Peyer's patch (tissue), 4 donors: ENCODE measurements around the gene FARS2. TPM values are rescaled to one million over a fixed set of nuclear protein-coding genes. Genes with fewer than 3 reads are reported as not detected.

Experiments
- DNase-seq, 3 donors: peaks; one replicate each; pipeline ENCODE4 v3.0.0-alpha.2; 2017 to 2019
- H3K27ac ChIP-seq, 4 donors: fragments of 200-600 bp; sonication (generic); one replicate each; pipeline ENCODE4 v1.5.1; 2016 to 2019
- H3K27me3 ChIP-seq, 2 donors: fragments of 200-600 bp; sonication (generic); one replicate each; pipeline ENCODE4 v1.5.1; 2019
- H3K36me3 ChIP-seq, 3 donors: fragments of 200-600 bp; sonication (generic); one replicate each; pipeline ENCODE4 v1.5.1; 2016 to 2019
- H3K4me1 ChIP-seq, 4 donors: fragments of 200-600 bp; sonication (generic); one replicate each; pipeline ENCODE4 v1.5.1; 2016 to 2019
- H3K4me3 ChIP-seq, 4 donors: fragments of 200-600 bp; sonication (generic); 1 replicate in 3 of 4; 2 replicates in 1 of 4; pipeline ENCODE4 v1.5.1; 2016 to 2019; ENCODE audit warnings: mild to moderate bottlenecking in 1 of 4
- H3K9me3 ChIP-seq, 4 donors: fragments of 200-600 bp; sonication (generic); one replicate each; pipeline ENCODE4 v1.5.1; 2016 to 2019; ENCODE audit warnings: mild to moderate bottlenecking in 1 of 4
- POLR2A ChIP-seq, 2 donors: fragments of 450-650 bp; IDR thresholded peaks; one replicate each; pipeline ENCODE4 v1.5.1; 2017; ENCODE audit warnings: antibody characterized with exemption in 2 of 2, mild to moderate bottlenecking in 2 of 2, moderate library complexity in 2 of 2
- total RNA-seq, 4 donors: library from RNA; depleted of rRNA; stranded (reverse); fragments of >200 nt; gene quantifications; one replicate each; pipeline ENCODE4 v1.1.0, GENCODE V29; 2016
- TF ChIP-seq, protein P1 (sequence below), 6 experiments: fragments of 450-650 bp in 4 of 6; fragments of 200-600 bp in 2 of 6; sonication (generic) in 1 of 6; IDR thresholded peaks; one replicate each; pipeline ENCODE4 v1.5.1; 2017 to 2019; ENCODE audit warnings: antibody characterized with exemption in 6 of 6, mild to moderate bottlenecking in 3 of 6, moderate library complexity in 1 of 6

FARS2 gene
- total RNA-seq, 4 donors from 2014 or later = 9.5 to 42.1 (median 17.1) TPM

DNA sequence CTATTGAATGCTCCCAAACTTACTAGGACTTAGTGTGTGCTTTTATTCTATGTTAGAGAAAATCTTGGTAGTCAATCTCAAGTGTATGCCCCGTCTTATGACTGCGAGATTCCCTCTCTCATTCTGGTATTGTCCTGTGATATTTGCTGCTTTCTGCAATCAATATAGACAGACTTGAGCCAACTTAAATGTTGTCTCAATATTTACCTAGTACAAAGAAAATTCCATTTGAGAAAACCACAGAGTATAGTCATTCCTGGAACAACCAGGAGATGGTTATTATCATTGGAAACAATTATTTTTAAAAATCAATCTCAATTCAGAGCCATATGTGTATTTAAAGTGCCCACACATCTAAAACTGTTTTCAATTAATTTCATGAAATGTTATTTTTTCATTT is 415.4 kb downstream of the FARS2 start:
- Histone ChIP-seq H3K36me3 (no peaks in the 10 kb centered on the region), H3K4me1 (no peaks in the 10 kb centered on the region), H3K9me3 (no peaks in the 10 kb centered on the region), H3K4me3 (no peak overlapping the region), H3K27me3 (no peaks in the 10 kb centered on the region), H3K27ac (no peak overlapping the region)
- TF ChIP-seq, protein P1, sequence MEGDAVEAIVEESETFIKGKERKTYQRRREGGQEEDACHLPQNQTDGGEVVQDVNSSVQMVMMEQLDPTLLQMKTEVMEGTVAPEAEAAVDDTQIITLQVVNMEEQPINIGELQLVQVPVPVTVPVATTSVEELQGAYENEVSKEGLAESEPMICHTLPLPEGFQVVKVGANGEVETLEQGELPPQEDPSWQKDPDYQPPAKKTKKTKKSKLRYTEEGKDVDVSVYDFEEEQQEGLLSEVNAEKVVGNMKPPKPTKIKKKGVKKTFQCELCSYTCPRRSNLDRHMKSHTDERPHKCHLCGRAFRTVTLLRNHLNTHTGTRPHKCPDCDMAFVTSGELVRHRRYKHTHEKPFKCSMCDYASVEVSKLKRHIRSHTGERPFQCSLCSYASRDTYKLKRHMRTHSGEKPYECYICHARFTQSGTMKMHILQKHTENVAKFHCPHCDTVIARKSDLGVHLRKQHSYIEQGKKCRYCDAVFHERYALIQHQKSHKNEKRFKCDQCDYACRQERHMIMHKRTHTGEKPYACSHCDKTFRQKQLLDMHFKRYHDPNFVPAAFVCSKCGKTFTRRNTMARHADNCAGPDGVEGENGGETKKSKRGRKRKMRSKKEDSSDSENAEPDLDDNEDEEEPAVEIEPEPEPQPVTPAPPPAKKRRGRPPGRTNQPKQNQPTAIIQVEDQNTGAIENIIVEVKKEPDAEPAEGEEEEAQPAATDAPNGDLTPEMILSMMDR (IDR thresholded peaks at IDR 0.05) = no peak
- TF ChIP-seq POLR2A (IDR thresholded peaks at IDR 0.05) = no peak
- no peak for DNase-seq

DNA sequence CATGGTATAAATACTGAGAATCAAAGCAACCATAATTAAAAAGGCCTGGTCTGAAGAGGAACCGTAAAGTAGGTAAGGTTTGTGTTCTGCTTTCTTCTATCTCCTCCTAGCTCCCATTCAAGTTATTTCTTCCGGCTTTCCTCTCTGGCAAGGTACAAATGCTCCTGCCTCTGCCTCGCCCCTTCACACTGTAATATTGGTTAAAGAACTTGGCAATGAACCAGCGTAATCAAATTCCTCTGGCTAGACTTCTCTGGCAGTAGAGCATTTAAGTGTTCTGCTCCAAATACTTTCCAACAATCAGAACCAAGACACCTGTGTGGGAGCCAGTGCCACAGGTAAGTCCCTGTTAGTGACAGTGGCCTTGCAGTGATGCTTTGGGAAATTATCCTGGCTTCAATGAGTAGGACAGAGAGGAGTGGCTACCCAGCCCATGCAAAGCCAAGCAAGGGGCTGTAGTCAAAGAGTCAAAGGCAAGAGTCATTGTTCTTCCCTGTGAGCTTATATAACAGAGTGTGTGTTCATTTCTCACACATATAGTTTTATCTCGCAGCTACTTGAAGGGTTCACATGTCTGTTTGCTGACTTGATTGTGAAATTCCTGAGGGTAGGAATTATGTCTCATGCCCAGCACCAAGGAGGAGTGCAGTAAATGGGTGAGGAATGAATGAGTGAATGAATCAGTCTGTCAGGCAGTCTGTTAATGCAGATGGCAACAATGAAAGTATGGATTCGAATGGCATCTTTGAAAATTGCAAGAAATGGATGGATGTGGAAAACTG is 416.1 kb downstream of the FARS2 start:
- Histone ChIP-seq H3K4me1 (no peaks in the 10 kb centered on the region), H3K27ac (no peak overlapping the region), H3K36me3 (no peaks in the 10 kb centered on the region), H3K9me3 (no peaks in the 10 kb centered on the region), H3K27me3 (no peaks in the 10 kb centered on the region), H3K4me3 (no peak overlapping the region)
- TF ChIP-seq, protein P1 (IDR thresholded peaks at IDR 0.05) = no peak
- TF ChIP-seq POLR2A (IDR thresholded peaks at IDR 0.05) = no peak
- DNase-seq = no peak

DNA sequence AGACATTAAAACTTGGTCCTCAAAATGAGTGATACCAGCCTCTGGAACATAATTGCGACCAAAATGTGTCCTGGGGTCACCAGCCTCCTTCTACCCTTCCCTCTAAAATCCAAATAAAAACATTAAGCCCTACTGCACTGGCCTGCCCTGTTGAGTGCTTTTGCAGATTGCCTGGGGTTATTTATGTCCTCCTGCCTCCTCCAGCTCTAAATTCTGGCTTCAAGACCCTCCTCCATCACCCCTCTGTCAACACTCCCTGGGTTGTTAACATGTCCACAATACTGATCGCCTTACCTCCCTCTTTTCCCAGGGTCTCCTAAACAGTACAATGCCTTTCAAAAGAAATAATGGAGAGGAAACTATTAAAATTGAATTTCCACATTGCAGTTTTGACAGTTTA is 418.0 kb downstream of the FARS2 start:
- H3K4me1 ChIP-seq = no peaks in the 10 kb centered on the region
- H3K27ac ChIP-seq = peak overlapping the region in 1 of 4 donors; percentile 26
- TF ChIP-seq, protein P1 (IDR thresholded peaks at IDR 0.05) = no peak
- no peak for TF ChIP-seq POLR2A (IDR thresholded peaks at IDR 0.05)
- no peaks in the 10 kb centered on the region for H3K9me3 ChIP-seq
- H3K36me3 ChIP-seq = no peaks in the 10 kb centered on the region
- DNase-seq = no peak
- H3K27me3 ChIP-seq = no peaks in the 10 kb centered on the region
- H3K4me3 ChIP-seq = no peak overlapping the region

DNA sequence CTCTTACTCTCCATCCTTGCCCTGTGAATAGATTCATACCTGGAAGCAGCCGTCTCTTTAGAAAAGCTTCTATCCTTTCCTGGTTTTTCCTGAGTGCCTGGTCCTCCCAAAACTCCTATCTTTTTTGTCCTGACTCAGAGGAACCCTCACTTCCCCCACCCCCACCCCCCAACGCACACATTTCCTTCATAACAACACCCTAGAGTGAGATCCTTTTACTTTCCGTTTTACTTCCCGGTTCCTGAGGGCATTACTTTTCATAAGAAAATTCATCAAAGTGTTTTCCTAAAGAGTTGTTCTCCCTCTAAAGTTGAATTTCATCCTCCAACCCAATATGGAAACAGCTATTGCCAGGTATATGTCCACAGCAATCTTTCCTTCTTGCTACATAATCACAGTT is 418.4 kb downstream of the FARS2 start:
- DNase-seq = no peak
- Histone ChIP-seq H3K27ac (peak overlapping the region in 2 of 4 donors; percentile 12 to 26), H3K36me3 (no peaks in the 10 kb centered on the region), H3K27me3 (no peaks in the 10 kb centered on the region), H3K9me3 (no peaks in the 10 kb centered on the region), H3K4me3 (no peak overlapping the region), H3K4me1 (no peaks in the 10 kb centered on the region)
- TF ChIP-seq POLR2A (IDR thresholded peaks at IDR 0.05) = no peak
- TF ChIP-seq, protein P1 (IDR thresholded peaks at IDR 0.05) = no peak

DNA sequence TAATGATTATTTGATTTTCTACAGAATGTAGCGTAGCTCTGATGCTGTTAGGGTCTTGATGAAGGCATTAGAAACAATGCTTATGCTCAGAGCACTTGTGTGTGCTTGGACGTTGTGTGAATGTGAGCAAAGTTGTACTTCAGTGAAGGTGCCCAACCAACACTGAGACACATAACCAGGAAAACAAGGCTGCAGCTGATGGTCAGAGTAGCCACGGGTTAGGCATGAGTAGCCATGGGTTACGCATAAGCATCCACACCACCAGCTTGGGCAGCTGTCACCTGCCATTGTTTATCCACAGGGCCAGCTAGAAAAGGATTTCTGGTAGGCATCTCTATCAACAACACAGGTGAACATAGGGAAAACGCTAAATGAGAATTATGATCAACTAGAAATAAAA is 418.8 kb downstream of the FARS2 start:
- no peak overlapping the region for H3K4me3 ChIP-seq
- no peaks in the 10 kb centered on the region for H3K36me3 ChIP-seq
- peak overlapping the region in 2 of 4 donors; percentile 12 to 26 for H3K27ac ChIP-seq
- TF ChIP-seq, protein P1 (IDR thresholded peaks at IDR 0.05) = no peak
- TF ChIP-seq POLR2A (IDR thresholded peaks at IDR 0.05) = no peak
- H3K9me3 ChIP-seq = no peaks in the 10 kb centered on the region
- DNase-seq = no peak
- no peaks in the 10 kb centered on the region for H3K27me3 ChIP-seq
- H3K4me1 ChIP-seq = no peaks in the 10 kb centered on the region
